K562 treated with DMSO at 1 percent for 48 hours (cell line): Measurements from ENCODE around the gene HYLS1. TPM values are rescaled to one million over a fixed set of nuclear protein-coding genes. Genes with fewer than 3 reads are reported as not detected.

Experiments
- total RNA-seq: library from RNA; unstranded; fragments of 300-600 nt; gene quantifications from 2 replicates; pipeline ENCODE4 v1.2.3, GENCODE V29; 2022; ENCODE audit warnings: low replicate concordance; ENCODE audit errors: extremely low read depth

Gene HYLS1
- total RNA-seq = not detected in 2 replicates

GRCh38 chr11:125887373-125888324, at the start of gene HYLS1:
Gene HYLS1, plus strand, starts transcription at chr11:125887668. Its CDS starts 11,701 bp downstream, at chr11:125899369.

GRCh38 chr11:125902927-125903710, 15.7 kb downstream of the HYLS1 start, which contains the start of gene PUS3:
Gene PUS3, minus strand, starts transcription at chr11:125903206. Its CDS starts 6,922 bp downstream, at chr11:125896284.

GRCh38 chr11:125903711-125904659, 16.5 kb downstream of the HYLS1 start, which contains the start of gene DDX25:
Gene DDX25, plus strand, starts transcription at chr11:125904508. Its CDS starts 10 bp downstream, at chr11:125904518.

GRCh38 chr11:125945797-125946520, 58.5 kb downstream of the HYLS1 start, which contains the start of gene VSIG10L2:
Gene VSIG10L2, plus strand, starts transcription at chr11:125946044. Its CDS starts 12 bp downstream, at chr11:125946056.

Other genes starting within 250 kb of the HYLS1 start
- gene ACRV1, start 206.8 kb upstream of the HYLS1 start, total RNA-seq = not detected in 2 replicates
- gene PATE1, start 141.4 kb upstream of the HYLS1 start, total RNA-seq = not detected in 2 replicates
- gene PATE2, start 108.8 kb upstream of the HYLS1 start, total RNA-seq = not detected in 2 replicates
- gene PATE3, start 99.5 kb upstream of the HYLS1 start, total RNA-seq = not detected in 2 replicates
- gene PATE4, start 54.4 kb upstream of the HYLS1 start, total RNA-seq = not detected in 2 replicates
- not detected in 2 replicates for gene PUS3, start 15.5 kb downstream of the HYLS1 start, total RNA-seq
- gene DDX25, start 16.8 kb downstream of the HYLS1 start, total RNA-seq = not detected in 2 replicates
- not detected in 2 replicates for gene VSIG10L2, start 58.4 kb downstream of the HYLS1 start, total RNA-seq
- gene CDON, start 175.2 kb downstream of the HYLS1 start, total RNA-seq = not detected in 2 replicates